ENCODE results near the gene LSG1.
"Not testable (repeated sequence)": the region's sequence is repeated elsewhere in the genome, so short reads cannot be mapped to it uniquely, and the experiment has no call there.

The LSG1 gene

GRCh38 chr3:194654443-194654842, 17.5 kb downstream of the LSG1 start:
- FAIRE-seq = no peak

- no peak for FAIRE-seq
Measured at GRCh38 chr3:194647747-194648146, 24.2 kb downstream of the LSG1 start.

- no peak for FAIRE-seq
Measured at GRCh38 chr3:194642769-194643168, 29.2 kb downstream of the LSG1 start.

DNA sequence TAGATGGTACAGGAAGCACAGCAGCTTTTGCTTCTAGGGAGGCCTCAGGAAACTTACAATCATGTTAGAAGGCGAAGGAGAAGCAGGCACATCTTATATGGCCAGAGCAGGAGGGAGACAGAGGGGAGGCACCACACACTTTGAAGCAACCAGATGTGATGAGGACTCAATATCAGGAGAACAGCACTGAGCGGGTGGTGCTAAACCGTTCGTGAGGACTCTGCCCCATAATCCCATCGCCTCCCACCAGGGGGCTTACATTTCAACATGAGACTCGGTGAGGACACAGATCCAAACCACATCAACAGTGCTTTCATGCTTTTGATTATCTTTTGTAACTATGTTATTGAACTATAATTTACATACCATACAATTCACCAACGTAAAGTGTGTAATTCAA, 31.2 kb downstream of the LSG1 start:
- no peak for FAIRE-seq

- FAIRE-seq = no peak
Measured at GRCh38 chr3:194638991-194639605, 32.9 kb downstream of the LSG1 start.

DNA sequence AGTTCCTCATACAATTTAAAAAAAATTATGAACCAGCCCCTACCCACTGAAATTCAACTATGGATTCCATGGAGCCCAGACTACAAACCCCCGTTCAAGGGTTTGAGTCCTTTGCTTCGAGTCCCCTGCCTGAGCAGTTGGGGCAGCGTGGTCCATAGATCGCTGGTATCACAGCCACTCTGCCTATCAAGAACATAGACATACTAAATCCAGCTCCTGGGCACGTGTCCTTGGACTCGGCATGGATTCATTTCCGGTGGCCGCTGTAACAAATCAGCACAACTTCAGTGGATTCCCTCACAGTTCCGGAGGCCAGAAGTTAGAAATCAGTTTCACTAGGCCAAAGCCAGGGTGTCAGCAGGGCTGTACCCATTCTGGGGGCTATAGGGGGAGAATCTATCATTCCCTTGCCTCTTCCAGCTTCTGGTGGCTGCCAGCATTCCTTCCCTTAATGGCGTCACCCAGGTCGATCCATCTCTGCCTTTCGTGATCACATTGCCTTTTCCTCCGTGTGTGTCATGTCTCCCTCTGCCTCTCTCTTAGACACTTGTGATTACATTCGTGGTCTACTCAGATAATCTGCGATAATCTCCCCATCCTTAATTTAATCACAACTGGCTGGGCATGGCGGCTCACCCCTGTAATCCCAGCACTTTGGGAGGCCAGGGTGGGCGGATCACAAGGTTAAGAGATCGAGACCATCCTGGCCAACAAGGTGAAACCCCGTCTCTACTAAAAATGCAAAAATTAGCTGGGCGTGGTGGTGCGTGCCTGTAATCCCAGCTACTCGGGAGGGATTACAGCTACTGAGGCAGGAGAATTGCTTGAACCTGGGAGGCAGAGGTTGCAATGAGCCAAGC, 34.2 kb downstream of the LSG1 start:
- no peak for FAIRE-seq

DNA sequence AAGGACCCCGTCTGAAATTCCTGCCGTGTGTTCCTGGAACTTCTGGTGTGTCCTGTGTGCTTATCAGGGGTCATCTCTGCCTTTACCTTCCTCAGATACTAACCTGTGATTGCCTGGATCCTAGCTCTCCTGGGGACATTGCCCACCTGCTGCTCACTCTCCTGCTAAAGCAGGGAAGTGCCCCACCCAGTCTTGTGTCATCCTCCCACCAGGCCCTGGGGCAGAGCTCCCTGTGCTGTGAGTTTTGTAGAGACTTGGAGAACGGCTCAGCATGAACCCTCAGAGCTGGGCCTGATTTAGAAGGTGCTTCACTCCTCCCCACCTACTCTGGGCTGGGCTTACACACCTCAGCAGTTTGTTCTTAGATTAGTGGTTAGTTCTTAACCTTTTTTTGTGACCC, 34.9 kb downstream of the LSG1 start:
- FAIRE-seq = no peak

DNA sequence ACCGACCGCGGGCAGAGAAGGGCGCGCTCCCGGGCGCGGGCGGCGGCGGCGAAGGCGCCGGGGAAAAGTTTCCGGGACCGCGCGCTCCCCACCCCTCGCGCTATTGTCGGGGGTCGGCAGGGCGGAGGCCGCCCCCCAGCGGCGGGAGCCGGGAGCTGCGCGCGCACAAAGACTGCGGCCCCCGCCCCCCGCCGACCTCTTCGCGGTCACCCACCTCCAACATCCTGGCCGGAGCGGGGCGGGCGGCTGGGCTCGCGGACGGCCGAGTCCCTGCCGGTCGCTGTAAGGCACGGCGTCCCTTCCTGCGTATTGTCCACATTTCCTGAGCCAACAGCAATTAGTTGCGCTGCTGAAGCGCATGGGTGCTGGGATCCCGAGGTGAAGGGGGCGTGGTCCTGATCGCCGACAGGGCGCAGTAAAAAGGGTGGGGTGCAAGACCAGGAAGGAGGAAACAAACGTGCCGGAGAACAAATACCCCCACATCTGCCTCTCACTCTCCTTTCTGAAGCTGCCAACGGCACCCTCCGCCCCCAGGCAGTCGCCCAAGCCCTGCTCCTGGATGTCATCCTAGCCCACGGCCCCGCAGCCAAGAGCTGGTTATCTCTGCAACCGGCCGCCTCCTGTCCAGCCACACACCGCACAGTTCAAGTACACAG, 38.5 kb downstream of the LSG1 start, which contains the start of gene TMEM44:
Gene TMEM44, minus strand, starts transcription at position 71 of the 656 bp plus-strand sequence. CDS start 204 bp downstream, outside the sequence.
- no peak for FAIRE-seq

GRCh38 chr3:194632809-194633348, 39.1 kb downstream of the LSG1 start:
- no peak for FAIRE-seq

- no peak for FAIRE-seq
Measured at GRCh38 chr3:194632226-194632808, 39.7 kb downstream of the LSG1 start.

GRCh38 chr3:194631696-194632095, 40.3 kb downstream of the LSG1 start:
- no peak for FAIRE-seq

DNA sequence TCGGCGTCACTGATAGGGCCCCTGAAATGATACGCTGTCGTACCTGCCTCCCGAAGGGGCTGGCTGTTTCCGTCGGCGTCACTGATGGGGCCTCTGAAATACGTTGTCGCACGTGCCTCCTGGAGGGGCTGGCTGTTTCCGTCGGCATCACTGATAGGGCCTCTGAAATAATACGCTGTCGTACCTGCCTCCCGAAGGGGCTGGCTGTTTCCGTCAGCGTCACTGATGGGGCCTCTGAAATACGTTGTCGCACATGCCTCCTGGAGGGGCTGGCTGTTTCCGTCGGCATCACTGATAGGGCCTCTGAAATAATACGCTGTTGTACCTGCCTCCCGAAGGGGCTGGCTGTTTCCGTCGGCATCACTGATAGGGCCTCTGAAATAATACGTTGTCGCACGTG, 41.3 kb downstream of the LSG1 start:
- FAIRE-seq = not testable (repeated sequence)

GRCh38 chr3:194624956-194625355, 47.0 kb downstream of the LSG1 start:
- FAIRE-seq = no peak

GRCh38 chr3:194623449-194624290, 48.3 kb downstream of the LSG1 start:
- FAIRE-seq = no peak

- FAIRE-seq = no peak
Measured at GRCh38 chr3:194622621-194623340, 49.2 kb downstream of the LSG1 start.

DNA sequence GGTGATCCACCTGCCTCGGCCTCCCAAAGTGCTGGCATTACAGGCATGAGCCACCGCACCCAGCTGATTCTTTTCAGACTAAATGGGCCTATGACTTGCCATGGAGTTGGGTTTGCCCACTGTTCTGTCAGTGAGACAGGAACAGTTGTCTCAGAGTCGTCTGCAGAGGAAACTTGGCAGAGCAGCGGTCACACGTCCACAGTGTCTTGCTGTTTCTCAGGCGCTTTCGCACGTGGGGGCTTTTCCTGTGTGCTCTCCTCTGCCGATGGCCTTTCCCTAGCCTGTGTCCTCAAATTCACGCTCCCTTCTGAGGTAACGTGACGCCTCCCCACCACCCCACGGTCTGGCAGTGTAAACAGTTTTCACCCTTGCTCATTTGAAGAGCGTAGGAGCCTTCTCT, 50.0 kb downstream of the LSG1 start:
- FAIRE-seq = no peak

DNA sequence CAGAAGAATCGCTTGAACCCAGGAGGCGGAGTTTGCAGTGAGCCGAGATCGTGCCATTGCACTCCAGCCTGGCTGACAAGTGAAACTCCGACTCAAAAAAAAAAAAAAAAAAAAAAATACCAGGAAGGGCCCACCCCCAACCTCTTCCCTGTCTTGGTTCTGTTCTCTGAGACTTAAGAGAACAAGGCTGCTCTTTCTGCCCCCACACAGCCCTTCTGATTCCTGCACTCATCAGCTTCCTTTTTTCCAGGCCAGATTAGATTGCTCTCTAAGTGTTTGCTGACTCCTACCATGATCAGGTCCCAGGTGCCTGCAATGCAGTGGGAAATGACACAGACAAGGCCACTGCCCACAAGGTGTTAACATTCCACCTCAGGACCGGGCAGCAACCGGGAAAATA, 51.8 kb downstream of the LSG1 start:
- no peak for FAIRE-seq

DNA sequence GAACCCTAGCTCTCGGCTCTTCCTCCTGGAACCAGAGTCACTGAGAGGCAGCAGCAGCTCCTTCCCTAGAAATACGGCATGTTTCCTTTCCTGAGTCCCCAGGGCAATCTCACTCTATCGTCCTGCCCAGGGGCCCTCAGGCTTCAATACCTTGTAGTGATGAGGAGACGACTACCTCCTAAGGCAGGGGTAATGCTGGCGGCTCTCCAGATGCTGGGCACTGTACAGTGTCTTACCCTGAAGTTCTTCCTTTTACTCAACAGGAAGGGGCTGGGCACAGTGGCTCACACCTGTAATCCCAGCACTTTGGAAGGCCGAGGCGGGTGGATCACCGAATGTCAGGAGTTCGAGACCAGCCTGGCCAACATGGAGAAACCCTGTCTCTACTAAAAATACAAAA, 52.2 kb downstream of the LSG1 start:
- FAIRE-seq = no peak

- no peak for FAIRE-seq
Measured at GRCh38 chr3:194618858-194619608, 53.0 kb downstream of the LSG1 start.

- FAIRE-seq = no peak
Measured at GRCh38 chr3:194617827-194618226, 54.2 kb downstream of the LSG1 start.
